Activated CD4-positive, CD25-positive, alpha-beta regulatory T cell treated with anti-CD3 and anti-CD28 coated beads, Interleukin-2, amount 50 U/mL, for 16 hours (primary cell): ENCODE results near the gene SHC4.
"Not testable (repeated sequence)": the region's sequence is repeated elsewhere in the genome, so short reads cannot be mapped to it uniquely, and the experiment has no call there.

ENCODE experiments used
- DNase-seq: peaks from one replicate; pipeline ENCODE4 v3.0.0-alpha.2; 2020; ENCODE audit warnings: low read depth, low spot score

SHC4 gene

GRCh38 chr15:48963524-48964113 lies at the start of gene SHC4:
Gene SHC4, minus strand, starts transcription at chr15:48963919. Its CDS starts 904 bp downstream, at chr15:48963015.
- DNase-seq = no peak

- no peak for DNase-seq
Measured at GRCh38 chr15:48999314-48999713, 35.6 kb upstream of the SHC4 start.

GRCh38 chr15:48996276-48996675 lies 32.6 kb upstream of the SHC4 start:
- no peak for DNase-seq

GRCh38 chr15:48993380-48993779 lies 29.7 kb upstream of the SHC4 start:
- DNase-seq = no peak

GRCh38 chr15:48992545-48992944 lies 28.8 kb upstream of the SHC4 start:
- DNase-seq = no peak

- no peak for DNase-seq
Measured at GRCh38 chr15:48992096-48992495, 28.4 kb upstream of the SHC4 start.

GRCh38 chr15:48989170-48989569 lies 25.5 kb upstream of the SHC4 start:
- DNase-seq = no peak

- DNase-seq = no peak
Measured at GRCh38 chr15:48987142-48987541, 23.4 kb upstream of the SHC4 start.

- DNase-seq = no peak
Measured at GRCh38 chr15:48986240-48986639, 22.5 kb upstream of the SHC4 start.

GRCh38 chr15:48985516-48985915 lies 21.8 kb upstream of the SHC4 start:
- DNase-seq = no peak

- no peak for DNase-seq
Measured at GRCh38 chr15:48984811-48985352, 21.2 kb upstream of the SHC4 start.

- DNase-seq = no peak
Measured at GRCh38 chr15:48984021-48984710, 20.4 kb upstream of the SHC4 start.

GRCh38 chr15:48983300-48983699 lies 19.6 kb upstream of the SHC4 start:
- DNase-seq = no peak

GRCh38 chr15:48981941-48982340 lies 18.2 kb upstream of the SHC4 start:
- no peak for DNase-seq

- DNase-seq = no peak
Measured at GRCh38 chr15:48978638-48979037, 14.9 kb upstream of the SHC4 start.

- DNase-seq = no peak
Measured at GRCh38 chr15:48976444-48977088, 12.8 kb upstream of the SHC4 start.

GRCh38 chr15:48975472-48976419 lies 12.0 kb upstream of the SHC4 start:
- peak; percentile 43 for DNase-seq

- DNase-seq = no peak
Measured at GRCh38 chr15:48974882-48975281, 11.2 kb upstream of the SHC4 start.

GRCh38 chr15:48972750-48973503 lies 9.2 kb upstream of the SHC4 start:
- DNase-seq = no peak

GRCh38 chr15:48970926-48971325 lies 7.2 kb upstream of the SHC4 start:
- not testable (repeated sequence) for DNase-seq

GRCh38 chr15:48968066-48968465 lies 4.3 kb upstream of the SHC4 start:
- DNase-seq = no peak
